ENCODE results near the gene DENND1A. TPM values are rescaled to one million over a fixed set of nuclear protein-coding genes. Genes with fewer than 3 reads are reported as not detected.

DENND1A gene
- total RNA-seq, 1 experiment from 2014 or later = 23.5 TPM

DNA sequence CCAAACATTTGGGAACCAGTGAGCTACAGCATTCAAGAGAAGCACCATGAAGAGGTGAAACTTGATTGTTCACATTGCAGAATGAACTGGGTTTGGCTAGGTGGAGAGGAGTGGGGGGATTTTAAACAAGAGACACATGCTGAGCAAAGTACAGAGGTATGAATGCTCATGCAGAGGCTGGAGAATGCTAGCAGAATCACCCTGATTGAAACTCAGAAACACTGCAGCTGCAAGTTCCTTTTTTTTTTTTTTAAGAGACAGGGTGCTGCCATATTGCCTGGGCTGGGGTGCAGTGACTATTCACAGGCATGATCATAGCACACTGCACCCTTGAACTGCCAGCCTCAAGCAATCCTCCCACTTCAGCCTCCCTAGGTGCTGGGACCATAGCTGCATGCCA, 35.1 kb downstream of the DENND1A start:
- ChIA-PET CTCF (interaction anchor here (0.6 kb wide), 1 partner anchor 170 kb away, joined by 3 read pairs; no protein-coding TSS in a partner anchor), POLR2A (no interaction called here)
- no peaks in the 10 kb centered on the region for H3K36me3 Mint-ChIP-seq
- no peak overlapping the region for H3K4me3 Mint-ChIP-seq
- peak; percentile 60 for ATAC-seq
- peak overlapping the region; percentile 82 for H3K27ac Mint-ChIP-seq
- peaks cover 71% of the 10 kb centered on the region for H3K4me1 Mint-ChIP-seq
- TF ChIP-seq ZBTB21 (CRISPR knock-in tag; IDR thresholded peaks at IDR 0.05; ENCODE audit: borderline replicate concordance) = no peak
- TF ChIP-seq, protein P1, sequence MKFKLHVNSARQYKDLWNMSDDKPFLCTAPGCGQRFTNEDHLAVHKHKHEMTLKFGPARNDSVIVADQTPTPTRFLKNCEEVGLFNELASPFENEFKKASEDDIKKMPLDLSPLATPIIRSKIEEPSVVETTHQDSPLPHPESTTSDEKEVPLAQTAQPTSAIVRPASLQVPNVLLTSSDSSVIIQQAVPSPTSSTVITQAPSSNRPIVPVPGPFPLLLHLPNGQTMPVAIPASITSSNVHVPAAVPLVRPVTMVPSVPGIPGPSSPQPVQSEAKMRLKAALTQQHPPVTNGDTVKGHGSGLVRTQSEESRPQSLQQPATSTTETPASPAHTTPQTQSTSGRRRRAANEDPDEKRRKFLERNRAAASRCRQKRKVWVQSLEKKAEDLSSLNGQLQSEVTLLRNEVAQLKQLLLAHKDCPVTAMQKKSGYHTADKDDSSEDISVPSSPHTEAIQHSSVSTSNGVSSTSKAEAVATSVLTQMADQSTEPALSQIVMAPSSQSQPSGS (CRISPR knock-in tag; IDR thresholded peaks at IDR 0.05; ENCODE audit: borderline replicate concordance, low read depth) = no peak
- no peak for TF ChIP-seq CREM (CRISPR knock-in tag; IDR thresholded peaks at IDR 0.05)
- TF ChIP-seq ZNF423 (CRISPR knock-in tag; IDR thresholded peaks at IDR 0.05) = no peak
- TF ChIP-seq, protein P2, sequence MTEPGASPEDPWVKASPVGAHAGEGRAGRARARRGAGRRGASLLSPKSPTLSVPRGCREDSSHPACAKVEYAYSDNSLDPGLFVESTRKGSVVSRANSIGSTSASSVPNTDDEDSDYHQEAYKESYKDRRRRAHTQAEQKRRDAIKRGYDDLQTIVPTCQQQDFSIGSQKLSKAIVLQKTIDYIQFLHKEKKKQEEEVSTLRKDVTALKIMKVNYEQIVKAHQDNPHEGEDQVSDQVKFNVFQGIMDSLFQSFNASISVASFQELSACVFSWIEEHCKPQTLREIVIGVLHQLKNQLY (CRISPR knock-in tag; IDR thresholded peaks at IDR 0.05) = no peak
- no peak for TF ChIP-seq JUN (CRISPR knock-in tag; IDR thresholded peaks at IDR 0.05)
- TF ChIP-seq, protein P3, sequence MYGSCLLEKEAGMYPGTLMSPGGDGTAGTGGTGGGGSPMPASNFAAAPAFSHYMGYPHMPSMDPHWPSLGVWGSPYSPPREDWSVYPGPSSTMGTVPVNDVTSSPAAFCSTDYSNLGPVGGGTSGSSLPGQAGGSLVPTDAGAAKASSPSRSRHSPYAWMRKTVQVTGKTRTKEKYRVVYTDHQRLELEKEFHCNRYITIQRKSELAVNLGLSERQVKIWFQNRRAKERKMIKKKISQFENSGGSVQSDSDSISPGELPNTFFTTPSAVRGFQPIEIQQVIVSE (CRISPR knock-in tag; IDR thresholded peaks at IDR 0.05; ENCODE audit: borderline replicate concordance) = no peak
- TF ChIP-seq, protein P4, sequence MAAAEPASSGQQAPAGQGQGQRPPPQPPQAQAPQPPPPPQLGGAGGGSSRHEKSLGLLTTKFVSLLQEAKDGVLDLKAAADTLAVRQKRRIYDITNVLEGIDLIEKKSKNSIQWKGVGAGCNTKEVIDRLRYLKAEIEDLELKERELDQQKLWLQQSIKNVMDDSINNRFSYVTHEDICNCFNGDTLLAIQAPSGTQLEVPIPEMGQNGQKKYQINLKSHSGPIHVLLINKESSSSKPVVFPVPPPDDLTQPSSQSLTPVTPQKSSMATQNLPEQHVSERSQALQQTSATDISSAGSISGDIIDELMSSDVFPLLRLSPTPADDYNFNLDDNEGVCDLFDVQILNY (CRISPR knock-in tag; IDR thresholded peaks at IDR 0.05) = no peak
- TF ChIP-seq NFYB (CRISPR knock-in tag; conservative IDR thresholded peaks at IDR 0.05; ENCODE audit: low read depth) = no peak
- no peak for TF ChIP-seq ZNF396 (CRISPR knock-in tag; IDR thresholded peaks at IDR 0.05; ENCODE audit: borderline replicate concordance)
- no peak for TF ChIP-seq RORB (CRISPR knock-in tag; IDR thresholded peaks at IDR 0.05)
- TF ChIP-seq FOXJ3 (CRISPR knock-in tag; IDR thresholded peaks at IDR 0.05; ENCODE audit: borderline replicate concordance) = no peak
- no peak for TF ChIP-seq CBFB (CRISPR knock-in tag; IDR thresholded peaks at IDR 0.05; ENCODE audit: low read depth)
- TF ChIP-seq ZNF121 (CRISPR knock-in tag; IDR thresholded peaks at IDR 0.05) = no peak
- TF ChIP-seq GTF2I (CRISPR knock-in tag; conservative IDR thresholded peaks at IDR 0.05) = no peak
- TF ChIP-seq TP53 (CRISPR knock-in tag; IDR thresholded peaks at IDR 0.05) = no peak
- TF ChIP-seq ATF1 (CRISPR knock-in tag; IDR thresholded peaks at IDR 0.05) = no peak
- TF ChIP-seq GABPB1 (CRISPR knock-in tag; IDR thresholded peaks at IDR 0.05) = no peak
- TF ChIP-seq ZNF317 (CRISPR knock-in tag; IDR thresholded peaks at IDR 0.05; ENCODE audit: borderline replicate concordance, low read depth) = no peak
- DNase-seq (ENCODE audit: low spot score) = no peak
- no peaks in the 10 kb centered on the region for H3K9me3 Mint-ChIP-seq
- H3K27me3 Mint-ChIP-seq (ENCODE audit: low read depth) = no peaks in the 10 kb centered on the region

DNA sequence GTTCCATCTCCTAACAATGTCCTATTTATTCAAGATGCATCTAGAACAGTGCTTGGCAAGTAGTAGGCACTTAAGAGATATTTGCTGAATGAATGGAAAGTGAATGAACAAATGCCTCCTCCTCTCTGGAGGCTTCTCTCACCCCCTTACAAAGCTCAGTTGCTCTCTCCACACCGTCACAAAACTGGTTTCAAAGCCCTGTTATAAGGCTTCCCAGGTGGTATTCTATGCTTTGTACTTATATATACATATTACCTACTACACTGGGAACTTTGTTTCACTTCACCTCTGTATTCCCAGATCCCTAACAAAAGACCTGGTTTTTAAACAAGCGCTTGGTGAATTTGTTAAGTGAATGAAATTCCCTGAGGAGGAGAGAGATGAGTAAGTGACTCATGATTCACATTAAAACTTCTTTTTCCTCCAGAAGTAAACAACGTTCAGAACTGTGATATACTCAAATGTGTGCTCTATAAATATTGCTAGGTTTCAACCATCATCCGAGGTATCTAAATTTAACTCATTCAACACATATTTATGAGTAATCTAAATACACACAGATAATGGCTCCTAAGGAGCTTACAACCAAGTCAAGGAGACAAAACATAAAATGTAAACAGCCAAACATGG, 36.0 kb downstream of the DENND1A start:
- H3K4me1 Mint-ChIP-seq = peaks cover 73% of the 10 kb centered on the region
- POLR2A ChIA-PET = no interaction called here
- H3K9me3 Mint-ChIP-seq = peaks cover 4% of the 10 kb centered on the region
- no peak for DNase-seq (ENCODE audit: low spot score)
- H3K27me3 Mint-ChIP-seq (ENCODE audit: low read depth) = no peaks in the 10 kb centered on the region
- H3K4me3 Mint-ChIP-seq = peak overlapping the region; percentile 33; the same call in 1 of the 2 replicates
- peak; percentile 39 for ATAC-seq
- peaks cover 4% of the 10 kb centered on the region; the same call in 1 of the 2 replicates for H3K36me3 Mint-ChIP-seq
- CTCF ChIA-PET = interaction anchor here (1.3 kb wide), 1 partner anchor 147 kb away, joined by 3 read pairs; no protein-coding TSS in a partner anchor
- peak overlapping the region; percentile 94 for H3K27ac Mint-ChIP-seq
- TF ChIP-seq, protein P5, sequence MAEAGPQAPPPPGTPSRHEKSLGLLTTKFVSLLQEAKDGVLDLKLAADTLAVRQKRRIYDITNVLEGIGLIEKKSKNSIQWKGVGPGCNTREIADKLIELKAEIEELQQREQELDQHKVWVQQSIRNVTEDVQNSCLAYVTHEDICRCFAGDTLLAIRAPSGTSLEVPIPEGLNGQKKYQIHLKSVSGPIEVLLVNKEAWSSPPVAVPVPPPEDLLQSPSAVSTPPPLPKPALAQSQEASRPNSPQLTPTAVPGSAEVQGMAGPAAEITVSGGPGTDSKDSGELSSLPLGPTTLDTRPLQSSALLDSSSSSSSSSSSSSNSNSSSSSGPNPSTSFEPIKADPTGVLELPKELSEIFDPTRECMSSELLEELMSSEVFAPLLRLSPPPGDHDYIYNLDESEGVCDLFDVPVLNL (CRISPR knock-in tag; IDR thresholded peaks at IDR 0.05; ENCODE audit: borderline replicate concordance, low read depth) = no peak
- TF ChIP-seq SP1 (CRISPR knock-in tag; conservative IDR thresholded peaks at IDR 0.05) (no peak), ZNF423 (CRISPR knock-in tag; IDR thresholded peaks at IDR 0.05) (no peak), IRF2 (CRISPR knock-in tag; IDR thresholded peaks at IDR 0.05; ENCODE audit: borderline replicate concordance, low read depth) (no peak), FOXJ3 (CRISPR knock-in tag; IDR thresholded peaks at IDR 0.05; ENCODE audit: borderline replicate concordance) (no peak)
- TF ChIP-seq, protein P6, sequence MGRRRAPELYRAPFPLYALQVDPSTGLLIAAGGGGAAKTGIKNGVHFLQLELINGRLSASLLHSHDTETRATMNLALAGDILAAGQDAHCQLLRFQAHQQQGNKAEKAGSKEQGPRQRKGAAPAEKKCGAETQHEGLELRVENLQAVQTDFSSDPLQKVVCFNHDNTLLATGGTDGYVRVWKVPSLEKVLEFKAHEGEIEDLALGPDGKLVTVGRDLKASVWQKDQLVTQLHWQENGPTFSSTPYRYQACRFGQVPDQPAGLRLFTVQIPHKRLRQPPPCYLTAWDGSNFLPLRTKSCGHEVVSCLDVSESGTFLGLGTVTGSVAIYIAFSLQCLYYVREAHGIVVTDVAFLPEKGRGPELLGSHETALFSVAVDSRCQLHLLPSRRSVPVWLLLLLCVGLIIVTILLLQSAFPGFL (CRISPR knock-in tag; IDR thresholded peaks at IDR 0.05; ENCODE audit: borderline replicate concordance) = no peak
- TF ChIP-seq, protein P7, sequence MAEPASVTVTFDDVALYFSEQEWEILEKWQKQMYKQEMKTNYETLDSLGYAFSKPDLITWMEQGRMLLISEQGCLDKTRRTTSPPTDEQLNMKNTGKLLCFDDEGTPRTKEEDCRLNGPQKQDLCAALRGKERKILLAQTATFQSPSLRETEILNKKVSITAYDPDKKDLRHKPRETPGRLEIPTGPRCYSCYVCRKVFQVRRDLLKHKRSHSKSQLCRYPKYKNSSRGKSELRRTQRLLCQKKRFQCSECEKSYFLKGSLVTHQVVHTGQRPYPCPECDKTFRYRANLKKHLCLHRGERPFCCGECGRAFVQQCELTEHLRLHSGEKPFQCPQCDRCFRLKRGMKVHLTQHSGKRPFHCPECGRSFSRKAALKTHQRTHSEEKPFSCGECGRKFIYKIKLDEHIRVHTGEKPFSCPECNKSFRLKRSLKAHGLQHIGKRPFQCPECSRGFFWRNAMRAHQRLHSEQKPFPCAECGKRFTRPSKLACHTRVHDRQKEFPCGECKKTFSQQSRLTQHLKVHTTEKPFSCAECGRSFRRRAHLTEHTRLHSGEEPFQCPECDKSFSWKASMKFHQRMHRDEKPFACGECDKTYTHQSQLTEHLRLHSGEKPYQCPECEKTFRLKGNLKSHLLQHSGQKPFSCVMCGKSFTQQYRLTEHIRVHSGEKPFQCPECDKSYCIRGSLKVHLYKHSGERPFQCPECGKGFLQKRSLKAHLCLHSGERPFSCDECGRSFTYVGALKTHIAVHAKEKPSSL (CRISPR knock-in tag; conservative IDR thresholded peaks at IDR 0.05) = no peak
- TF ChIP-seq, protein P8, sequence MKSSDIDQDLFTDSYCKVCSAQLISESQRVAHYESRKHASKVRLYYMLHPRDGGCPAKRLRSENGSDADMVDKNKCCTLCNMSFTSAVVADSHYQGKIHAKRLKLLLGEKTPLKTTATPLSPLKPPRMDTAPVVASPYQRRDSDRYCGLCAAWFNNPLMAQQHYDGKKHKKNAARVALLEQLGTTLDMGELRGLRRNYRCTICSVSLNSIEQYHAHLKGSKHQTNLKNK (CRISPR knock-in tag; IDR thresholded peaks at IDR 0.05) = no peak
- TF ChIP-seq, protein P9, sequence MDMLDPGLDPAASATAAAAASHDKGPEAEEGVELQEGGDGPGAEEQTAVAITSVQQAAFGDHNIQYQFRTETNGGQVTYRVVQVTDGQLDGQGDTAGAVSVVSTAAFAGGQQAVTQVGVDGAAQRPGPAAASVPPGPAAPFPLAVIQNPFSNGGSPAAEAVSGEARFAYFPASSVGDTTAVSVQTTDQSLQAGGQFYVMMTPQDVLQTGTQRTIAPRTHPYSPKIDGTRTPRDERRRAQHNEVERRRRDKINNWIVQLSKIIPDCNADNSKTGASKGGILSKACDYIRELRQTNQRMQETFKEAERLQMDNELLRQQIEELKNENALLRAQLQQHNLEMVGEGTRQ (CRISPR knock-in tag; IDR thresholded peaks at IDR 0.05) = no peak
